GM12878 (cell line): ENCODE measurements around the gene CRP. TPM values are rescaled to one million over a fixed set of nuclear protein-coding genes. Genes with fewer than 3 reads are reported as not detected.

ENCODE experiments used
- ATAC-seq: fragments of 200-7000 bp; cut with Tn5 transposase; 3 replicates; pipeline ENCODE4 v1.9.1; 2020; ENCODE audit warnings: mild to moderate bottlenecking, moderate library complexity
- BruUV-seq: library from RNA; stranded (reverse); fragments of 400-500 nt; replicated peaks from 2 replicates; lab custom pipeline; 2021; lab: Mats Ljungman, UMichigan
- CTCF ChIA-PET: fragments of 300-600 bp; sonication (Branson Sonifier 250); formaldehyde crosslinking; extraction: SDS; loops from one replicate; lab custom pipeline; 2021; ENCODE audit warnings: inconsistent platforms; lab: Yijun Ruan, JAX
- POLR2A ChIA-PET: fragments of 350-600 bp; formaldehyde crosslinking; extraction: SDS; loops from one replicate; lab custom pipeline; 2021; ENCODE audit warnings: inconsistent platforms; lab: Charles Lee
- RAD21 ChIA-PET: fragments of 300-600 bp; sonication (Branson Sonifier 250); formaldehyde crosslinking; loops from one replicate; lab custom pipeline; 2023; ENCODE audit warnings: antibody characterized with exemption; ENCODE audit not compliant: unreplicated experiment; lab: Charles Lee
- SMC1A ChIA-PET: fragments of 300-600 bp; sonication (Branson Sonifier 250); formaldehyde crosslinking; loops from one replicate; lab custom pipeline; 2023; ENCODE audit not compliant: unreplicated experiment, uncharacterized antibody; lab: Charles Lee
- DNase-seq: peaks from one replicate; pipeline ENCODE4 v3.0.0-alpha.2; 2011; ENCODE audit warnings: low read depth, low spot score
- FAIRE-seq: peaks from 3 replicates; lab custom pipeline; 2011; peaks lifted over from hg19 to GRCh38; lab: Jason Lieb, UNC
- H2AFZ ChIP-seq: 2 replicates; pipeline ENCODE4 v1.6.0; 2011; ENCODE audit warnings: low read depth, low read length, control low read depth; ENCODE audit not compliant: control insufficient read depth
- H3K27ac ChIP-seq: 2 replicates; pipeline ENCODE4 v1.5.1; 2011; ENCODE audit warnings: control low read depth; ENCODE audit not compliant: control insufficient read depth, insufficient read depth
- H3K27me3 ChIP-seq, 2 experiments: replicated peaks in 1 of 2; 2 replicates each; pipeline versions ENCODE4 v1.6.0 to v1.6.1; 2011; ENCODE audit warnings: low read length in 1 of 2; ENCODE audit not compliant: control insufficient read depth in 2 of 2, insufficient read depth in 2 of 2
- H3K36me3 ChIP-seq, 2 experiments: 2 replicates each; pipeline ENCODE4 v1.5.1; 2011; ENCODE audit warnings: low read length in 1 of 2; ENCODE audit not compliant: control insufficient read depth in 2 of 2, insufficient read depth in 2 of 2
- H3K4me1 ChIP-seq: 2 replicates; pipeline ENCODE4 v1.6.1; 2011; ENCODE audit warnings: mild to moderate bottlenecking, low read length, moderate library complexity, mixed read lengths; ENCODE audit not compliant: control insufficient read depth, insufficient read depth
- H3K4me2 ChIP-seq: 2 replicates; pipeline ENCODE4 v1.6.0; 2011; ENCODE audit warnings: control low read depth; ENCODE audit not compliant: control insufficient read depth, insufficient read depth
- H3K4me3 ChIP-seq: fragments of 200-600 bp; sonication (generic); 2 replicates; pipeline ENCODE4 v1.5.1; 2016
- H3K79me2 ChIP-seq: 2 replicates; pipeline ENCODE4 v1.6.0; 2011; ENCODE audit warnings: low read length; ENCODE audit not compliant: control insufficient read depth, insufficient read depth
- H3K9ac ChIP-seq: 2 replicates; pipeline ENCODE4 v1.8.0; 2011; ENCODE audit warnings: low read length, control low read depth, mixed read lengths; ENCODE audit not compliant: control insufficient read depth, insufficient read depth
- H3K9me3 ChIP-seq: replicated peaks from 3 replicates; pipeline ENCODE4 v1.5.1; 2011; ENCODE audit warnings: mild to moderate bottlenecking, low read length; ENCODE audit not compliant: control insufficient read depth, insufficient read depth
- H4K20me1 ChIP-seq: 2 replicates; pipeline ENCODE4 v1.6.0; 2011; ENCODE audit not compliant: control insufficient read depth, insufficient read depth
- DPF2 ChIP-seq: fragments of 450-650 bp; IDR thresholded peaks from 2 replicates; pipeline ENCODE4 v1.6.1; 2017; ENCODE audit warnings: mild to moderate bottlenecking
- JUNB ChIP-seq: IDR thresholded peaks from 2 replicates; pipeline ENCODE4 v1.6.1; 2016; ENCODE audit warnings: antibody characterized with exemption, mild to moderate bottlenecking
- SMC3 ChIP-seq: IDR thresholded peaks from 2 replicates; pipeline ENCODE4 v1.6.1; 2011; ENCODE audit warnings: low read length, improper control_type of control experiment, borderline replicate concordance
- SREBF1 ChIP-seq: IDR thresholded peaks from 2 replicates; pipeline ENCODE4 v1.6.1; 2012; ENCODE audit warnings: mild to moderate bottlenecking, low read length
- ZNF24 ChIP-seq: fragments of 450-650 bp; IDR thresholded peaks from 2 replicates; pipeline ENCODE4 v1.6.1; 2017; ENCODE audit warnings: antibody characterized with exemption, mild to moderate bottlenecking
- in situ Hi-C: fragments of 300-500 bp; cut with MboI; formaldehyde crosslinking; loops from 9 replicates; pipeline ENCODE4 v1.14.3; 2018; ENCODE audit warnings: mixed read lengths
- intact Hi-C: fragments of 100-400 bp; cut with micrococcal nuclease; formaldehyde crosslinking; loops from one replicate; pipeline ENCODE4 v1.14.2; 2022; ENCODE audit not compliant: unreplicated experiment
- polyA plus RNA-seq, 11 experiments: library from polyadenylated mRNA; depleted of rRNA in 4 of 11; unstranded in 6 of 11; stranded (reverse) in 5 of 11; fragments of >200 nt; fragmentation: Nextera tagmentation in 4 of 11; fragmentation: Illumina TruSeq in 1 of 11; extraction: Ambion mirVana in 4 of 11; extraction: Trizol in 1 of 11; gene quantifications; 1 replicate in 1 of 11; 2 replicates in 10 of 11; pipeline versions ENCODE4 v1.2.1 to v1.2.3, GENCODE V29; 2011 to 2016; ENCODE audit warnings: inconsistent platforms in 2 of 11, missing spikeins in 2 of 11, low read depth in 1 of 11
- total RNA-seq, 4 experiments: library from RNA; depleted of rRNA in 3 of 4; stranded (reverse); fragments of >200 nt in 3 of 4; fragmentation: Illumina TruSeq in 1 of 4; extraction: Trizol in 1 of 4; gene quantifications; 2 replicates each; pipeline versions ENCODE4 v1.2.1 to v1.2.3, GENCODE V29; 2013 to 2021
- TF ChIP-seq, protein P1 (sequence below): fragments of 450-650 bp; conservative IDR thresholded peaks from 2 replicates; pipeline ENCODE4 v1.6.1; 2017; ENCODE audit warnings: mild to moderate bottlenecking, moderate library complexity

The CRP gene
- total and polyA plus RNA-seq, 10 of the 15 experiments (the other 5 are each of a cell fraction or from before 2014, with no cell fraction given): 0.54 TPM; not detected in 9

DNA sequence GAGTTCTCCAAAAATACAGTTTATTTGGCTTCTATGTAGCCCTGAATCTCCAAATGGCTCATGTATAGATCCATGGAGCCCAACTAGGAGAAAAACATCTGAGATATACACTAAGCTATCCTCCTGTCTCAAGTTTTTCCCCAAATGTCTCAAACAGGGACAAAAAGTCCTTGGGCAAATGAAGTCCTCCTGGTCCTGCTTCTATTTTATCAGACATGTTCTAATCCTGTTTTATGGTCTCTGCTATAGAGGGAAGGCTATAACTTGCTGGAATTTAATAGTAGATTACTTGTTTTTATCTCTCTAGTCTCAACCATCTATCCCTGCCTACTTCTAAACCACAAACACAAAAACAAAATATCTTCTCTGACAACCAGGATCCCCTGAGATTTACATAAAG is 26.9 kb downstream of the CRP start:
- H3K4me2 ChIP-seq: no peak overlapping the region
- ATAC-seq (no peak), FAIRE-seq (no peak), DNase-seq (no peak)
- no TSS peak for BruUV-seq
- ChIA-PET SMC1A (interaction anchor here (1.5 kb wide), 1 partner anchor 9 kb away, joined by 3 read pairs; no protein-coding TSS in a partner anchor), CTCF (no interaction called here), RAD21 (no interaction called here), POLR2A (no interaction called here)
- no peaks in the 10 kb centered on the region for H4K20me1 ChIP-seq
- intact Hi-C loops (no loop called here), in situ Hi-C loops (no loop called here)
- H3K9ac ChIP-seq: no peak overlapping the region
- H3K27me3 ChIP-seq: no peaks in the 10 kb centered on the region; a peak in 1 of 4 replicates
- no peaks in the 10 kb centered on the region for H3K4me1 ChIP-seq
- no peaks in the 10 kb centered on the region for H3K36me3 ChIP-seq
- no peaks in the 10 kb centered on the region for H3K79me2 ChIP-seq
- no peaks in the 10 kb centered on the region for H3K9me3 ChIP-seq
- TF ChIP-seq ZNF24 (no peak), SREBF1 (no peak), DPF2 (no peak), JUNB (no peak), SMC3 (no peak)
- TF ChIP-seq, protein P1, sequence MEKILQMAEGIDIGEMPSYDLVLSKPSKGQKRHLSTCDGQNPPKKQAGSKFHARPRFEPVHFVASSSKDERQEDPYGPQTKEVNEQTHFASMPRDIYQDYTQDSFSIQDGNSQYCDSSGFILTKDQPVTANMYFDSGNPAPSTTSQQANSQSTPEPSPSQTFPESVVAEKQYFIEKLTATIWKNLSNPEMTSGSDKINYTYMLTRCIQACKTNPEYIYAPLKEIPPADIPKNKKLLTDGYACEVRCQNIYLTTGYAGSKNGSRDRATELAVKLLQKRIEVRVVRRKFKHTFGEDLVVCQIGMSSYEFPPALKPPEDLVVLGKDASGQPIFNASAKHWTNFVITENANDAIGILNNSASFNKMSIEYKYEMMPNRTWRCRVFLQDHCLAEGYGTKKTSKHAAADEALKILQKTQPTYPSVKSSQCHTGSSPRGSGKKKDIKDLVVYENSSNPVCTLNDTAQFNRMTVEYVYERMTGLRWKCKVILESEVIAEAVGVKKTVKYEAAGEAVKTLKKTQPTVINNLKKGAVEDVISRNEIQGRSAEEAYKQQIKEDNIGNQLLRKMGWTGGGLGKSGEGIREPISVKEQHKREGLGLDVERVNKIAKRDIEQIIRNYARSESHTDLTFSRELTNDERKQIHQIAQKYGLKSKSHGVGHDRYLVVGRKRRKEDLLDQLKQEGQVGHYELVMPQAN: no peak
- H3K27ac ChIP-seq: no peak overlapping the region
- no peak overlapping the region for H2AFZ ChIP-seq
- H3K4me3 ChIP-seq: no peak overlapping the region
